HepG2 (cell line): ENCODE measurements around the gene SRCAP. TPM values are rescaled to one million over a fixed set of nuclear protein-coding genes. Genes with fewer than 3 reads are reported as not detected.

Experiments used
- ATAC-seq: fragments of 200-7000 bp; cut with Tn5 transposase; 3 replicates; pipeline ENCODE4 v1.9.1; 2020; ENCODE audit warnings: mild to moderate bottlenecking, moderate library complexity
- BruUV-seq: library from RNA; stranded (reverse); fragments of 400-500 nt; replicated peaks from 2 replicates; lab custom pipeline; 2021; lab: Mats Ljungman, UMichigan
- CTCF ChIA-PET: fragments of 300-600 bp; formaldehyde crosslinking; extraction: SDS; loops from one replicate; lab custom pipeline; 2021; ENCODE audit warnings: low total read pairs, inconsistent platforms, low intra/inter-chr PET ratio; lab: Yijun Ruan, JAX
- POLR2A ChIA-PET: fragments of 350-600 bp; sonication (Branson Sonifier 250); formaldehyde crosslinking; loops from one replicate; lab custom pipeline; 2020; ENCODE audit warnings: antibody characterized with exemption, inconsistent platforms; lab: Yijun Ruan, JAX
- DNase-seq: peaks from one replicate; pipeline ENCODE4 v3.0.0-alpha.2; 2015; ENCODE audit warnings: low spot score
- FAIRE-seq: peaks from 3 replicates; lab custom pipeline; 2011; peaks lifted over from hg19 to GRCh38; lab: Jason Lieb, UNC
- H2AFZ ChIP-seq: one replicate; pipeline ENCODE4 v1.6.1; 2011; ENCODE audit warnings: low read length, inconsistent platforms
- H3K27ac ChIP-seq: fragments of 300-600 bp; 3 replicates; pipeline ENCODE4 v1.8.0; 2011; ENCODE audit warnings: mixed run types, mild to moderate bottlenecking, mixed read lengths, low read length, inconsistent platforms; ENCODE audit not compliant: insufficient read depth; ENCODE audit errors: extremely low read length
- H3K27me3 ChIP-seq, 2 experiments: fragments of 200-600 bp in 1 of 2; 2 replicates in 1 of 2; 3 replicates in 1 of 2; pipeline versions ENCODE4 v1.6.0 to v1.8.0; 2011; ENCODE audit warnings: low read length in 2 of 2, mild to moderate bottlenecking in 2 of 2, moderate library complexity in 2 of 2, inconsistent platforms in 1 of 2; ENCODE audit not compliant: insufficient read depth in 2 of 2, control insufficient read depth in 1 of 2
- H3K36me3 ChIP-seq, 2 experiments: fragments of 200-600 bp in 1 of 2; replicated peaks in 1 of 2; 2 replicates in 1 of 2; 3 replicates in 1 of 2; pipeline versions ENCODE4 v1.5.1 to v1.8.0; 2011; ENCODE audit warnings: low read length in 2 of 2, inconsistent platforms in 1 of 2; ENCODE audit not compliant: insufficient read depth in 2 of 2, control insufficient read depth in 1 of 2
- H3K4me1 ChIP-seq: 2 replicates; pipeline ENCODE4 v1.5.1; 2012; ENCODE audit warnings: low read length, inconsistent platforms; ENCODE audit not compliant: insufficient read depth
- H3K4me2 ChIP-seq: 2 replicates; pipeline ENCODE4 v1.6.0; 2011; ENCODE audit warnings: low read depth, low read length, inconsistent platforms
- H3K4me3 ChIP-seq, 3 experiments: fragments of 200-600 bp in 1 of 3; sonication (generic), shearing (Covaris generic) in 1 of 3; replicated peaks in 1 of 3; 2 replicates each; pipeline ENCODE4 v1.5.1; 2011 to 2016; ENCODE audit warnings: low read length in 3 of 3, inconsistent platforms in 2 of 3, low read depth in 2 of 3, mild to moderate bottlenecking in 2 of 3, control low read depth in 1 of 3, mixed read lengths in 1 of 3; ENCODE audit not compliant: insufficient read depth in 1 of 3
- H3K79me2 ChIP-seq: one replicate; pipeline ENCODE4 v1.6.1; 2011; ENCODE audit warnings: low read length, inconsistent platforms; ENCODE audit not compliant: insufficient read depth
- H3K9ac ChIP-seq: 2 replicates; pipeline ENCODE4 v1.6.0; 2011; ENCODE audit warnings: mild to moderate bottlenecking, low read depth, low read length, inconsistent platforms; ENCODE audit not compliant: insufficient read depth
- H3K9me3 ChIP-seq: 2 replicates; pipeline ENCODE4 v1.5.1; 2012; ENCODE audit warnings: mild to moderate bottlenecking, low read length
- H4K20me1 ChIP-seq: 2 replicates; pipeline ENCODE4 v1.6.0; 2011; ENCODE audit warnings: inconsistent platforms, mild to moderate bottlenecking, low read length, moderate library complexity; ENCODE audit not compliant: insufficient read depth
- CENPX ChIP-seq: sonication (generic); formaldehyde crosslinking; IDR thresholded peaks from 2 replicates; pipeline ENCODE4 v1.9.0; 2021; ENCODE audit warnings: mild to moderate bottlenecking, missing genetic modification reagents, moderate library complexity
- JUN ChIP-seq: sonication (generic); formaldehyde crosslinking; IDR thresholded peaks from 2 replicates; pipeline ENCODE4 v1.4.0; 2020; ENCODE audit warnings: mild to moderate bottlenecking, missing genetic modification reagents
- MTF1 ChIP-seq: sonication (generic); formaldehyde crosslinking; IDR thresholded peaks from 2 replicates; pipeline ENCODE4 v1.5.0; 2020; ENCODE audit warnings: missing genetic modification reagents
- NPAS2 ChIP-seq: sonication (generic); formaldehyde crosslinking; IDR thresholded peaks from 2 replicates; pipeline ENCODE4 v1.8.0; 2022; ENCODE audit warnings: mild to moderate bottlenecking, missing genetic modification reagents, borderline replicate concordance
- STAG1 ChIP-seq: sonication (generic); formaldehyde crosslinking; IDR thresholded peaks from 2 replicates; pipeline ENCODE4 v1.4.0; 2020; ENCODE audit warnings: missing genetic modification reagents
- TAF15 ChIP-seq: fragments of 200-400 bp; formaldehyde crosslinking; IDR thresholded peaks from one replicate; pipeline ENCODE4 v1.6.1; 2018; ENCODE audit warnings: mild to moderate bottlenecking, low read depth, low read length; ENCODE audit not compliant: poor library complexity, severe bottlenecking
- TBL1XR1 ChIP-seq: fragments of 150-350 bp; IDR thresholded peaks from 2 replicates; pipeline ENCODE4 v1.6.1; 2014; ENCODE audit warnings: borderline replicate concordance, low read length; ENCODE audit not compliant: partially characterized antibody
- ZBTB44 ChIP-seq: sonication (generic); formaldehyde crosslinking; IDR thresholded peaks from 2 replicates; pipeline ENCODE4 v1.4.0; 2020; ENCODE audit warnings: missing genetic modification reagents
- ZNF260 ChIP-seq: sonication (generic); formaldehyde crosslinking; IDR thresholded peaks from 2 replicates; pipeline ENCODE4 v1.4.0; 2020; ENCODE audit warnings: missing genetic modification reagents, low read depth, mild to moderate bottlenecking, borderline replicate concordance
- ZNF513 ChIP-seq: sonication (generic); formaldehyde crosslinking; conservative IDR thresholded peaks from 2 replicates; pipeline ENCODE4 v1.5.0; 2020; ENCODE audit warnings: missing genetic modification reagents
- ZNF639 ChIP-seq: conservative IDR thresholded peaks from 2 replicates; pipeline ENCODE4 v1.6.1; 2018; ENCODE audit warnings: missing genetic modification reagents
- WGBS: methylation state at CpG from one replicate; pipeline ENCODE4 v1.1.6; 2017; ENCODE audit warnings: low lambda C conversion rate; 5-methylcytosine and 5-hydroxymethylcytosine counted together
- in situ Hi-C: cut with HindIII; loops from 2 replicates; pipeline ENCODE4 v1.10.0; 2017; ENCODE audit warnings: low pct_unique_long_range_greater_than_20kb; ENCODE audit not compliant: extremely low pct_ligation_motif_present
- intact Hi-C: fragments of 100-400 bp; cut with micrococcal nuclease; formaldehyde crosslinking; loops from one replicate; pipeline ENCODE4 v1.10.0; 2022; ENCODE audit not compliant: unreplicated experiment
- polyA plus RNA-seq, 8 experiments: library from polyadenylated mRNA; depleted of rRNA in 3 of 8; stranded (reverse) in 7 of 8; unstranded in 1 of 8; fragments of >200 nt; fragmentation: Illumina TruSeq in 4 of 8; extraction: Trizol in 4 of 8; gene quantifications; 2 replicates each; pipeline versions ENCODE4 v1.2.1 to v1.2.3, GENCODE V29; 2011 to 2016; ENCODE audit warnings: low read depth in 4 of 8, missing spikeins in 1 of 8, mixed read lengths in 1 of 8; ENCODE audit not compliant: insufficient read depth in 1 of 8
- total RNA-seq, 5 experiments: library from RNA; depleted of rRNA; stranded (reverse); fragments of >200 nt; fragmentation: Illumina TruSeq; extraction: Trizol; gene quantifications; 2 replicates each; pipeline ENCODE4 v1.2.3, GENCODE V29; 2016; ENCODE audit warnings: low read depth in 1 of 5
- TF ChIP-seq, protein P1 (sequence below): sonication (generic); formaldehyde crosslinking; IDR thresholded peaks from 2 replicates; pipeline ENCODE4 v1.4.0; 2020; ENCODE audit warnings: missing genetic modification reagents

SRCAP gene
- total and polyA plus RNA-seq, 2 of the 13 experiments (the other 11 are each of a cell fraction or from before 2014, with no cell fraction given): 4.9 to 9.0 TPM

- BruUV-seq: no TSS peak
- TF ChIP-seq ZNF639 (no peak), STAG1 (CRISPR knock-in tag) (no peak), TBL1XR1 (no peak), ZNF260 (no peak), MTF1 (CRISPR knock-in tag) (no peak), CENPX (no peak), ZNF513 (CRISPR knock-in tag) (no peak), NPAS2 (CRISPR knock-in tag) (no peak), JUN (CRISPR knock-in tag) (no peak), ZBTB44 (CRISPR knock-in tag) (no peak), TAF15 (no peak)
- TF ChIP-seq, protein P1, sequence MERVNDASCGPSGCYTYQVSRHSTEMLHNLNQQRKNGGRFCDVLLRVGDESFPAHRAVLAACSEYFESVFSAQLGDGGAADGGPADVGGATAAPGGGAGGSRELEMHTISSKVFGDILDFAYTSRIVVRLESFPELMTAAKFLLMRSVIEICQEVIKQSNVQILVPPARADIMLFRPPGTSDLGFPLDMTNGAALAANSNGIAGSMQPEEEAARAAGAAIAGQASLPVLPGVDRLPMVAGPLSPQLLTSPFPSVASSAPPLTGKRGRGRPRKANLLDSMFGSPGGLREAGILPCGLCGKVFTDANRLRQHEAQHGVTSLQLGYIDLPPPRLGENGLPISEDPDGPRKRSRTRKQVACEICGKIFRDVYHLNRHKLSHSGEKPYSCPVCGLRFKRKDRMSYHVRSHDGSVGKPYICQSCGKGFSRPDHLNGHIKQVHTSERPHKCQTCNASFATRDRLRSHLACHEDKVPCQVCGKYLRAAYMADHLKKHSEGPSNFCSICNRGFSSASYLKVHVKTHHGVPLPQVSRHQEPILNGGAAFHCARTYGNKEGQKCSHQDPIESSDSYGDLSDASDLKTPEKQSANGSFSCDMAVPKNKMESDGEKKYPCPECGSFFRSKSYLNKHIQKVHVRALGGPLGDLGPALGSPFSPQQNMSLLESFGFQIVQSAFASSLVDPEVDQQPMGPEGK (CRISPR knock-in tag): no peak
- ATAC-seq: no peak
- DNase-seq: no peak
- in situ Hi-C loops (no loop called here), intact Hi-C loops (no loop called here)
- H4K20me1 ChIP-seq: no peaks in the 10 kb centered on the region
- H3K36me3 ChIP-seq: peaks cover 51 to 75% of the 10 kb centered on the region in 2 experiments
- WGBS: 94% methylated on average over 6 of the region's 6 CpGs
- H2AFZ ChIP-seq: no peak overlapping the region
- no peaks in the 10 kb centered on the region for H3K27me3 ChIP-seq
- no peak overlapping the region for H3K4me2 ChIP-seq
- POLR2A ChIA-PET: interaction anchor here (1.4 kb wide), 1 partner anchor 20 kb away, joined by 4 read pairs; the partner anchor contains the start of gene PHKG2
- H3K4me3 ChIP-seq: no peak overlapping the region
- no peaks in the 10 kb centered on the region for H3K4me1 ChIP-seq
- H3K9me3 ChIP-seq: no peaks in the 10 kb centered on the region
- H3K79me2 ChIP-seq: no peaks in the 10 kb centered on the region
- no peak for FAIRE-seq
- CTCF ChIA-PET: no interaction called here
- H3K9ac ChIP-seq: no peak overlapping the region
- no peak overlapping the region for H3K27ac ChIP-seq
These were observed 29.4 kb downstream of the SRCAP start for GRCh38 chr16:30728321-30728720.
